A673 (cell line): ENCODE data around the gene KCTD16.

ENCODE experiments used
- CTCF ChIP-seq: fragments of 300-800, 200-600 bp; sonication (generic); conservative IDR thresholded peaks from 2 replicates; pipeline ENCODE4 v1.5.1; 2017; ENCODE audit warnings: low read depth, mild to moderate bottlenecking, antibody characterized with exemption, low read length, moderate library complexity, mixed read lengths
- EZH2 ChIP-seq: fragments of 200-600 bp; sonication (generic); IDR thresholded peaks from 2 replicates; pipeline ENCODE4 v1.6.1; 2017; ENCODE audit warnings: borderline replicate concordance, low read depth, mild to moderate bottlenecking, mixed read lengths, antibody characterized with exemption, low read length; ENCODE audit not compliant: poor library complexity, severe bottlenecking

GRCh38 chr5:144210655-144211054, 40.0 kb downstream of the KCTD16 start:
- TF ChIP-seq CTCF (no peak), EZH2 (no peak)
